Transverse colon (tissue), 4 donors: ENCODE data around the gene VCPKMT. TPM values are rescaled to one million over a fixed set of nuclear protein-coding genes. Genes with fewer than 3 reads are reported as not detected.

ENCODE experiments used
- DNase-seq: peaks from one replicate; pipeline ENCODE4 v3.0.0-alpha.2; 2019
- H3K27ac ChIP-seq, 4 donors: fragments of 200-600 bp; sonication (generic); 2 replicates each; pipeline ENCODE4 v1.5.1; 2016 to 2018; ENCODE audit warnings: inconsistent platforms in 4 of 4
- H3K27me3 ChIP-seq: fragments of 200-600 bp; sonication (generic); 2 replicates; pipeline ENCODE4 v1.5.1; 2017; ENCODE audit warnings: inconsistent platforms
- H3K36me3 ChIP-seq, 4 donors: fragments of 200-600 bp; sonication (generic); 2 replicates each; pipeline ENCODE4 v1.5.1; 2017 to 2019; ENCODE audit warnings: inconsistent platforms in 4 of 4
- H3K4me1 ChIP-seq, 4 donors: fragments of 200-600 bp; sonication (generic); 2 replicates each; pipeline ENCODE4 v1.5.1; 2017 to 2020; ENCODE audit warnings: inconsistent platforms in 4 of 4
- H3K4me3 ChIP-seq, 4 donors: fragments of 200-600 bp; sonication (generic); 1 replicate in 1 of 4; 2 replicates in 3 of 4; pipeline versions ENCODE4 v1.5.1 to v1.6.1; 2017 to 2019; ENCODE audit warnings: inconsistent platforms in 4 of 4
- H3K9me3 ChIP-seq, 2 donors: fragments of 200-600 bp; sonication (generic); 2 replicates each; pipeline ENCODE4 v1.5.1; 2017 to 2019; ENCODE audit warnings: inconsistent platforms in 2 of 2
- EP300 ChIP-seq: sonication (generic); formaldehyde crosslinking; IDR thresholded peaks from one replicate; pipeline ENCODE4 v1.6.1; 2017; ENCODE audit warnings: antibody characterized with exemption, low read depth
- POLR2A ChIP-seq: fragments of 450-650 bp; IDR thresholded peaks from one replicate; pipeline ENCODE4 v1.6.1; 2016; ENCODE audit warnings: antibody characterized with exemption, mild to moderate bottlenecking, moderate library complexity
- POLR2AphosphoS5 ChIP-seq, 3 donors: sonication (generic); formaldehyde crosslinking; IDR thresholded peaks; one replicate each; pipeline ENCODE4 v1.6.1; 2016; ENCODE audit warnings: antibody characterized with exemption in 3 of 3
- WGBS, 2 donors: methylation state at CpG; one replicate each; pipeline ENCODE4 v1.1.5; 2018; ENCODE audit warnings: low coverage in 1 of 2; 5-methylcytosine and 5-hydroxymethylcytosine counted together
- in situ Hi-C, 4 donors: fragments of 200-750 bp; cut with MboI; loops; one replicate each; pipeline versions ENCODE4 v1.15.0 to v1.15.1; 2017; ENCODE audit warnings: low sequenced_read_pairs in 3 of 4, low pct_ligation_motif_present in 1 of 4, low pct_unique_long_range_greater_than_20kb in 1 of 4
- intact Hi-C: fragments of 100-400 bp; cut with DNase I; formaldehyde crosslinking; loops from one replicate; pipeline ENCODE4 v1.15.1; 2023; ENCODE audit warnings: low total_unique reads
- total RNA-seq, 4 donors: library from RNA; depleted of rRNA; stranded (reverse); fragments of >200 nt; gene quantifications; one replicate each; pipeline ENCODE4 v1.1.0, GENCODE V29; 2016
- TF ChIP-seq, protein P1 (sequence below), 5 experiments: fragments of 200-600 bp in 3 of 5; fragments of 450-650 bp in 2 of 5; sonication (generic) in 3 of 5; IDR thresholded peaks; 1 replicate in 2 of 5; 2 replicates in 3 of 5; pipeline ENCODE4 v1.5.1; 2016 to 2017; ENCODE audit warnings: antibody characterized with exemption in 5 of 5, inconsistent platforms in 3 of 5, mild to moderate bottlenecking in 2 of 5, moderate library complexity in 1 of 5

Gene VCPKMT
- total RNA-seq, 4 donors from 2014 or later, result 3.7 to 12.1 (median 5.9) TPM

DNA sequence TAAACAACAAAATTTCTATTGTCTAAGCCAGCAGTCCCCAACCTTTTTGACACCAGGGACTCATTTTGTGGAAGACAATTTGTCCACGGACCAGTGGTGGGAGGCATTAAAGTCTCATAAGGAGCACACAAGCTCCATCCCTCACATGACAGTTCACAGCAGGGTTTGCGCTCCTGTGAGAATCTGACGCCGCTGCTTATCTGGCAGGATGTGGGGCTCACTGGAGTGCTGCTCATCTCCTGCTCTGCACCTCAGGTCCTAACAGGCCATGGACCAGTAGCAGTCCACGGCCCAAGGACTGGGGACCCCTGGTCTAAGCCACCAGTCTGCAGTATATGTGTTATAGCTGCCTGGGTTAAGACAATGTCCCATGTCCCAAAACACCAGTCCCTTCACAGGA lies 27.2 kb downstream of the VCPKMT start:
- Histone ChIP-seq H3K9me3 (no peaks in the 10 kb centered on the region), H3K4me1 (no peaks in the 10 kb centered on the region), H3K4me3 (no peak overlapping the region), H3K27ac (no peak overlapping the region), H3K27me3 (no peaks in the 10 kb centered on the region), H3K36me3 (no peaks in the 10 kb centered on the region)
- no peak for DNase-seq
- in situ Hi-C loops, result no loop called here
- WGBS, 2 donors, result 87 to 95% methylated on average over 4 to 5 of the region's 5 CpGs
- no peak for TF ChIP-seq POLR2A
- no peak for TF ChIP-seq POLR2AphosphoS5 (IDR thresholded peaks at IDR 0.05)
- TF ChIP-seq, protein P1, sequence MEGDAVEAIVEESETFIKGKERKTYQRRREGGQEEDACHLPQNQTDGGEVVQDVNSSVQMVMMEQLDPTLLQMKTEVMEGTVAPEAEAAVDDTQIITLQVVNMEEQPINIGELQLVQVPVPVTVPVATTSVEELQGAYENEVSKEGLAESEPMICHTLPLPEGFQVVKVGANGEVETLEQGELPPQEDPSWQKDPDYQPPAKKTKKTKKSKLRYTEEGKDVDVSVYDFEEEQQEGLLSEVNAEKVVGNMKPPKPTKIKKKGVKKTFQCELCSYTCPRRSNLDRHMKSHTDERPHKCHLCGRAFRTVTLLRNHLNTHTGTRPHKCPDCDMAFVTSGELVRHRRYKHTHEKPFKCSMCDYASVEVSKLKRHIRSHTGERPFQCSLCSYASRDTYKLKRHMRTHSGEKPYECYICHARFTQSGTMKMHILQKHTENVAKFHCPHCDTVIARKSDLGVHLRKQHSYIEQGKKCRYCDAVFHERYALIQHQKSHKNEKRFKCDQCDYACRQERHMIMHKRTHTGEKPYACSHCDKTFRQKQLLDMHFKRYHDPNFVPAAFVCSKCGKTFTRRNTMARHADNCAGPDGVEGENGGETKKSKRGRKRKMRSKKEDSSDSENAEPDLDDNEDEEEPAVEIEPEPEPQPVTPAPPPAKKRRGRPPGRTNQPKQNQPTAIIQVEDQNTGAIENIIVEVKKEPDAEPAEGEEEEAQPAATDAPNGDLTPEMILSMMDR (IDR thresholded peaks at IDR 0.05), result no peak
- no peak for TF ChIP-seq EP300
- intact Hi-C loops, result no loop called here

DNA sequence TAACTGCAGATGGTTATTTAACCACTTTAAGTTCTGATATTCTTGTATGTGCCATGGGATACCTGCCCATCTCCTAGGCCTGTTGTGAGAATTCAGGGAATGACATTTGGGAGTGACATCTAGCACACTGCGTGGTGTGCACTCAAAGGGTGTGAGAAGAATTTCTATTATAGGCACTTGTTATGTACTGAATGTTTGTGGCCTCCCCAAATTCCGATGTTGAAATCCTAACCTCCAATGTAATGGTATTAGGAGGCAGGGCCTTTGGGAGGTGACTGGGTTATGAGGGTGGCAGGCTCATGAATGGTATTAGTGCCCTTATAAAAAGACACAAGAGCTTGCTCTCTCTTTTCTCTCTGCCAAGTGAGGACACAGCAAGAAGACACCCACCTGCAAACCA lies 27.6 kb downstream of the VCPKMT start:
- intact Hi-C loops (no loop called here), in situ Hi-C loops (no loop called here)
- no peak for TF ChIP-seq EP300
- TF ChIP-seq POLR2A, result no peak
- TF ChIP-seq, protein P1 (IDR thresholded peaks at IDR 0.05), result no peak
- TF ChIP-seq POLR2AphosphoS5 (IDR thresholded peaks at IDR 0.05), result no peak
- Histone ChIP-seq H3K4me3 (no peak overlapping the region), H3K27ac (no peak overlapping the region), H3K4me1 (no peaks in the 10 kb centered on the region), H3K27me3 (no peaks in the 10 kb centered on the region), H3K36me3 (no peaks in the 10 kb centered on the region), H3K9me3 (no peaks in the 10 kb centered on the region)
- 46 to 50% methylated on average over 2 of the region's 2 CpGs for WGBS, 2 donors
- no peak for DNase-seq

DNA sequence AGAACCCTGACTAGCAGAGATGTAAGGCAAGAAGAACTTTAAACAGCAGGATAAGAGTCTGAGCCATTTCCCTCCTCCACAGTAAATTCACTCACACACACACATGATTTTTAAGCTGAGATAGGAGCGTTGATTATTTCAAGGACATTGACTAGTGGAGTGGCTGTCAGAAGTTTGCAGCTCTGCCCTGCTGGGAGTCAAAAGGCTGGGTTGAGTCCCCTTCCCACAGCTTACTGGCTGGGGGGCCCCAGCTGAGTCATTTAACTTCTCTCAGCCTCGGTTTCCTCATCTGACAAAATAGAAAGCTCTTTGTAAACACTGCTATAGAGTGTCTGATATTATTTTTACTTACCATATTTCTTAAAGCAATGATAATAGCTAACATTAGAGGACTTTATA lies 28.3 kb downstream of the VCPKMT start:
- in situ Hi-C loops, result no loop called here
- Histone ChIP-seq H3K4me1 (peaks cover 0 to 3% (median 0%) of the 10 kb centered on the region in 4 donors), H3K4me3 (no peak overlapping the region), H3K9me3 (no peaks in the 10 kb centered on the region), H3K27ac (no peak overlapping the region), H3K27me3 (no peaks in the 10 kb centered on the region), H3K36me3 (no peaks in the 10 kb centered on the region)
- WGBS, 2 donors, result 66 to 79% methylated on average over 2 of the region's 2 CpGs
- intact Hi-C loops, result no loop called here
- TF ChIP-seq, protein P1 (IDR thresholded peaks at IDR 0.05), result no peak
- no peak for TF ChIP-seq EP300
- no peak for TF ChIP-seq POLR2A
- no peak for TF ChIP-seq POLR2AphosphoS5 (IDR thresholded peaks at IDR 0.05)
- no peak for DNase-seq

DNA sequence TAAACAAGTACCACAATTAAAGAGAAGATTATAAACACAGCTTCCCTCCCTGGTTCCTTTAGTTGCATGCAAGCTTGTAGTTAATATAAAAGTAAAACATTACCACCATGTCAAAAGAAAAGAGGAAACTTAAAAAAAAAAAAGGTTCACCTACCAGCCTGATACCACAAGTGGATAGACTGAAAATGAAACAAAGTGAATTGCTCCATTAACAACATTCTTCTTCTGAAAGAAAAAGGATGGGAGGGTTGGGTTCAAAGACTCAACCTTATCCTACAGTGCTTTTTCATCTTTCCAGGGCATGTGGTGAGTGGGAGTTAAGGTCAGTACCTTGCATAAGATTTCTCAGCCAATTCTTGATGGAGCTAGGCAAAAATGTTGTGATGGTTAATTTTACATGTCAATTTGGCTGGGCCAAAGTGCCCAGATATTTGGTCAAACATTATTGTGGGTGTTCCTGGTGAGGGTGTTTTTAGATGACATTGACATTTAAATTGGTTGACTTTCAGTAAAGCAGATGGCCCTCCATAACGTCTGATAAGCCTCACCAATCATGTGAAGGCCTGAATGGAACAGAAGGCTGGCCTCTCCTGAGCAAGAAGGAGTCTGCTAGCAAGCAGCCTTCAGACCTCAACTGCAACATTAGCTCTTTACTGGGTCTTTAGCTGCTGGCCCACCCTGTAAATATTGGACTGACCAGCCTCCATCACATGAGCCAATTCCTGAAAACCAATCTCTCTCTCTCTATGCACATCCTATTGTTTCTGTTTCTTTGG lies 28.8 kb downstream of the VCPKMT start:
- Histone ChIP-seq H3K36me3 (no peaks in the 10 kb centered on the region), H3K4me1 (peaks cover 0 to 3% (median 0%) of the 10 kb centered on the region in 4 donors), H3K4me3 (no peak overlapping the region), H3K27me3 (no peaks in the 10 kb centered on the region), H3K27ac (no peak overlapping the region), H3K9me3 (no peaks in the 10 kb centered on the region)
- intact Hi-C loops, result no loop called here
- TF ChIP-seq POLR2A, result no peak
- TF ChIP-seq, protein P1 (IDR thresholded peaks at IDR 0.05), result no peak
- no peak for TF ChIP-seq EP300
- no peak for TF ChIP-seq POLR2AphosphoS5 (IDR thresholded peaks at IDR 0.05)
- no peak for DNase-seq
- WGBS, 2 donors, result 45% methylated on average over 1 of the region's 1 CpG; no CpG with 5 or more reads in 1 of the 2 donors
- in situ Hi-C loops, result no loop called here
